ENCODE results near the gene POLR1A. TPM values are rescaled to one million over a fixed set of nuclear protein-coding genes. Genes with fewer than 3 reads are reported as not detected.

POLR1A gene
- total RNA-seq, 1 donor from 2014 or later: 17.2 TPM

DNA sequence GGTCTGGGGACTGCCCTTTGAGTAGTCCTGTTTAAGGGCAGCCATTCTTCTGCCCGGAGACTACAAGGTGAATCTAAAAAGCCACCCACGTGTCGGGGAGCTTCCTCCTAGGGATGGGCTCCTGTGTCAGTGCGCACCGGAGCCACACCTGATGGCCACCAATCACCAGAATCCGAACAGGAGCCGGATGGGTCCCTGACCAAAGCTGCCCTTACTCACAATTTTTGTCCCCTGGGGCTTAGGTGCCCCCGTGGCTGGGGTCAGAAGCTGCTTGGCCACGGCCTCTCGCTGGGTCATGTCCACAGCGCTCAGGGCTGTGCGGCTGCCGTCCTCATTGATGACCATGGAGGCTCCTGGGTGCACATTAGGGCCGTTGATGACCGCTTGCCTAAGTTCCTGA, 30.9 kb downstream of the POLR1A start:
- TF ChIP-seq POLR2A (IDR thresholded peaks at IDR 0.05): no peak
- TF ChIP-seq POLR2AphosphoS5 (IDR thresholded peaks at IDR 0.05; ENCODE audit: insufficient read depth in 1 of 2, low read depth in 1 of 2): no peak
- TF ChIP-seq, protein P1, sequence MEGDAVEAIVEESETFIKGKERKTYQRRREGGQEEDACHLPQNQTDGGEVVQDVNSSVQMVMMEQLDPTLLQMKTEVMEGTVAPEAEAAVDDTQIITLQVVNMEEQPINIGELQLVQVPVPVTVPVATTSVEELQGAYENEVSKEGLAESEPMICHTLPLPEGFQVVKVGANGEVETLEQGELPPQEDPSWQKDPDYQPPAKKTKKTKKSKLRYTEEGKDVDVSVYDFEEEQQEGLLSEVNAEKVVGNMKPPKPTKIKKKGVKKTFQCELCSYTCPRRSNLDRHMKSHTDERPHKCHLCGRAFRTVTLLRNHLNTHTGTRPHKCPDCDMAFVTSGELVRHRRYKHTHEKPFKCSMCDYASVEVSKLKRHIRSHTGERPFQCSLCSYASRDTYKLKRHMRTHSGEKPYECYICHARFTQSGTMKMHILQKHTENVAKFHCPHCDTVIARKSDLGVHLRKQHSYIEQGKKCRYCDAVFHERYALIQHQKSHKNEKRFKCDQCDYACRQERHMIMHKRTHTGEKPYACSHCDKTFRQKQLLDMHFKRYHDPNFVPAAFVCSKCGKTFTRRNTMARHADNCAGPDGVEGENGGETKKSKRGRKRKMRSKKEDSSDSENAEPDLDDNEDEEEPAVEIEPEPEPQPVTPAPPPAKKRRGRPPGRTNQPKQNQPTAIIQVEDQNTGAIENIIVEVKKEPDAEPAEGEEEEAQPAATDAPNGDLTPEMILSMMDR (IDR thresholded peaks at IDR 0.05): no peak
- H3K36me3 ChIP-seq: peaks cover 0 to 20% of the 10 kb centered on the region in 2 donors
- H3K4me3 ChIP-seq: no peak overlapping the region
- DNase-seq (ENCODE audit: extremely low spot score in 2 of 2): no peak
- H3K9me3 ChIP-seq: no peaks in the 10 kb centered on the region
- H3K4me1 ChIP-seq: peaks cover 17% of the 10 kb centered on the region
- intact Hi-C loops (cut with DNase I): loop anchor here (5.0 to 10.0 kb wide), 3 partner anchors 80 to 248 kb away; partner anchors contain the start of gene ST3GAL5
- no peak overlapping the region for H3K27ac ChIP-seq
- H3K27me3 ChIP-seq: no peaks in the 10 kb centered on the region

DNA sequence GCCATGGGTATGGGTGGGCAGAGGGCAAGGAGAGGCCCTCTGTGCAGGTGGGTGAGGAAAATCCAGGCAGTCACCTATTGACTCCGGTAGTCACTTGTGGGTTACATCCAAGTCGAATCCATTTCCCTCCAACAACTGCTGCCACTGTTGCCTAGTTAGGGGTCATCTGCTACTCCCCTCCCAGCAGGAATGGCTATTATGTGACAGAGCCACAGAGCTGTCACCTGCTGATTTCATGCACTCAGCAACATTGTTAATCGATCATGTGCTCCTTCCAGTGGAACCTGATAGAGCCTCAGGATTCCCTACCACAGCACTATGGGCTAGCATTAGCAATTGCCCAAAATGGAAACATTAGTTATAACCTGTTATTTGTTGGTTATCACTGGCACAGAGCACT, 31.4 kb downstream of the POLR1A start:
- Histone ChIP-seq H3K27ac (no peak overlapping the region), H3K27me3 (no peaks in the 10 kb centered on the region), H3K4me1 (peaks cover 11% of the 10 kb centered on the region), H3K9me3 (no peaks in the 10 kb centered on the region), H3K36me3 (peaks cover 0 to 25% of the 10 kb centered on the region in 2 donors), H3K4me3 (no peak overlapping the region)
- no peak for DNase-seq (ENCODE audit: extremely low spot score in 2 of 2)
- intact Hi-C loops (cut with DNase I): loop anchor here (5.0 to 10.0 kb wide), 3 partner anchors 79 to 247 kb away; partner anchors contain the start of gene ST3GAL5
- TF ChIP-seq, protein P1 (IDR thresholded peaks at IDR 0.05): no peak
- TF ChIP-seq POLR2AphosphoS5 (IDR thresholded peaks at IDR 0.05; ENCODE audit: insufficient read depth in 1 of 2, low read depth in 1 of 2): no peak
- TF ChIP-seq POLR2A (IDR thresholded peaks at IDR 0.05): no peak

DNA sequence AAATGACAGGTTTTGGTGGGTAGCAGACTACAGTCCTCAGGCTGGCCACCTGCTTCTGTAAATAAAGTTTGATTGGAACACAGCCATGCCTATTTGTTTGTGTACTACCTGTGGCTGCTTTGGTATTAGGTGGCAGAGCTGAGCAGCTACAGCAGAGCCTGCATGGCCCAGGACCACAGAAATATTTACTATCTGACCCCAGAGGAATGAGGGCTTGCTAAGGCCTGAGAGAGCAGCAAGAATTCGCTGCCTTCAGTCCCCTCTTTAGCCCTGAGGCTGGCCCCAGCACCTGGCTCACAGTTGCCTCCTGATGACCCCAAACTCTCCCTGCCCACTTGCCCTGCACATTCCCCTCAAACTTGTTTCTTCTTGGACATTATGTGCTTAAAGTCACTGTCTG, 32.5 kb downstream of the POLR1A start:
- H3K27me3 ChIP-seq: no peaks in the 10 kb centered on the region
- TF ChIP-seq POLR2A (IDR thresholded peaks at IDR 0.05) (no peak), POLR2AphosphoS5 (IDR thresholded peaks at IDR 0.05; ENCODE audit: insufficient read depth in 1 of 2, low read depth in 1 of 2) (no peak)
- TF ChIP-seq, protein P1 (IDR thresholded peaks at IDR 0.05): no peak
- H3K36me3 ChIP-seq: peaks cover 0 to 32% of the 10 kb centered on the region in 2 donors
- H3K27ac ChIP-seq: peak overlapping the region; percentile 27
- intact Hi-C loops (cut with DNase I): loop anchor here (5.0 to 10.0 kb wide), 3 partner anchors 78 to 246 kb away; partner anchors contain the start of gene ST3GAL5
- H3K4me3 ChIP-seq: no peak overlapping the region
- no peaks in the 10 kb centered on the region for H3K9me3 ChIP-seq
- DNase-seq (ENCODE audit: extremely low spot score in 2 of 2): no peak
- H3K4me1 ChIP-seq: peaks cover 11% of the 10 kb centered on the region

DNA sequence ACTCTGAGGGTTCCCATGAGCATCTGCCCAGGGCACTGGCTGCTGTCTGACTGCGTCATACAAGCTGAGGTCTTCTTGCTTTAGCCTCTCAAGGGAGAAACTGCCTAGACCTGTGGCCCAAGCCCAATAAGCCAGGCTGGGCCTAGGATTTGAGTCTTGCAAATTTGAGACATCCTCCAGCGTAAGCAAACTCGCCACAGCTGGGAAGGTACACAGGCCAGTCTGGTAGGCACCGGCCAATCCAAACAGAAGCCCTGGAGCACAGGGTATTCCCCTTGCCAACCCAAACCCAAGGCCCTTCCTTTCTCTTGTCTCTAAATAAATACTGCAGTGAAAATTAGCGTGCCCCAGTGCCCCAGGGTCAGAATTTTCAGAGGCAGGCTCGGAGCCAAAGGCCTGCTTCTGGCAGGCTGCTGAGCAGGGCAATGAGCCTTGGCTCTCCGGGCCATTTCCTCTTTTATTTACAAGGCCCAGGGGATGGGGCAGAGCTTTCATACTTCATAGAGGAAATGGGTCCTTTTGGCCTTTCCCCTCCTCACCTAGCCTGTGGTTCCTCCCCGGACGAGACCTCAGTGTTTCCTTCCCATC, 33.3 kb downstream of the POLR1A start:
- Histone ChIP-seq H3K4me3 (no peak overlapping the region), H3K27me3 (no peaks in the 10 kb centered on the region), H3K9me3 (no peaks in the 10 kb centered on the region), H3K4me1 (peaks cover 11% of the 10 kb centered on the region), H3K36me3 (peaks cover 0 to 32% of the 10 kb centered on the region in 2 donors), H3K27ac (peak overlapping the region; percentile 42)
- intact Hi-C loops (cut with DNase I): loop anchor here (5.0 to 10.0 kb wide), 3 partner anchors 78 to 245 kb away; partner anchors contain the start of gene ST3GAL5
- TF ChIP-seq POLR2AphosphoS5 (IDR thresholded peaks at IDR 0.05; ENCODE audit: insufficient read depth in 1 of 2, low read depth in 1 of 2) (peak; percentile 66 to 71), POLR2A (IDR thresholded peaks at IDR 0.05) (no peak)
- TF ChIP-seq, protein P1 (IDR thresholded peaks at IDR 0.05): no peak
- no peak for DNase-seq (ENCODE audit: extremely low spot score in 2 of 2)

DNA sequence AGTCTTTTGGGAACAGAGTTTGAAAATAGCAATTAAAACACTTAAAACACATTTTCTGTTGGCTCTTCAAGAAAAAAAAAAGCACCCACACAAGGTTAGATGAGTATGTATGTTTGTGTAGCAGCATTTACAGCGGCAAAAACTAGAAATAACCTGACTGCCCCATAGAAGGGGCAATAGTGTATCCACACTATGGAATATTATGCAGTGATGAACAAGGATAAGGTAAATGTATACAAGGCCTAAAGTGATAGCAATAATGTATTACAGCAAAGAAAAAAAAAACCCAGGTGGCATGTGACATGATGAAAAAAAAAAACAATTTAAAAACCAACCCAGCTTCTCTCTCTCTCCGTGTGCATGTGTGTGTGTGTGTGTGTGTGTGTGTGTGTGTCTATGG, 34.8 kb downstream of the POLR1A start:
- Histone ChIP-seq H3K4me3 (no peak overlapping the region), H3K4me1 (peaks cover 14% of the 10 kb centered on the region), H3K27me3 (no peaks in the 10 kb centered on the region), H3K36me3 (peaks cover 0 to 32% of the 10 kb centered on the region in 2 donors), H3K27ac (no peak overlapping the region), H3K9me3 (no peaks in the 10 kb centered on the region)
- intact Hi-C loops (cut with DNase I): loop anchor here (5.0 to 10.0 kb wide), 3 partner anchors 76 to 244 kb away; partner anchors contain the start of gene ST3GAL5
- DNase-seq (ENCODE audit: extremely low spot score in 2 of 2): no peak
- TF ChIP-seq POLR2AphosphoS5 (IDR thresholded peaks at IDR 0.05; ENCODE audit: insufficient read depth in 1 of 2, low read depth in 1 of 2) (no peak), POLR2A (IDR thresholded peaks at IDR 0.05) (no peak)
- TF ChIP-seq, protein P1 (IDR thresholded peaks at IDR 0.05): no peak
